HEK293 (cell line): ENCODE results near the gene NLRP13.

Experiments used
- CTCF ChIA-PET: fragments of 350-600 bp; formaldehyde crosslinking; extraction: SDS; loops from one replicate; lab custom pipeline; 2021; ENCODE audit warnings: antibody characterized with exemption; lab: Yijun Ruan, JAX
- POLR2A ChIA-PET: fragments of 300-600 bp; formaldehyde crosslinking; extraction: SDS; loops from one replicate; lab custom pipeline; 2020; ENCODE audit warnings: antibody characterized with exemption, inconsistent platforms; lab: Yijun Ruan, JAX
- H3K27ac ChIP-seq: fragments of 200-500 bp; sonication (Bioruptor generic); 2 replicates; pipeline ENCODE4 v1.5.1; 2014; ENCODE audit warnings: low read depth, low read length, control low read depth, inconsistent platforms; ENCODE audit errors: extremely low read depth
- H3K36me3 ChIP-seq, 2 experiments: fragments of 200-500 bp in 1 of 2; sonication (Bioruptor generic) in 1 of 2; 1 replicate in 1 of 2; 2 replicates in 1 of 2; pipeline ENCODE4 v1.5.1; 2014 to 2017; ENCODE audit warnings: inconsistent platforms in 2 of 2, low read length in 2 of 2; ENCODE audit not compliant: control insufficient read depth in 2 of 2, insufficient read depth in 1 of 2
- H3K4me1 ChIP-seq: fragments of 200-500 bp; sonication (Bioruptor generic); 2 replicates; pipeline ENCODE4 v1.5.1; 2014; ENCODE audit warnings: mild to moderate bottlenecking, low read length, inconsistent platforms; ENCODE audit not compliant: control insufficient read depth, insufficient read depth
- H3K4me3 ChIP-seq: 2 replicates; pipeline ENCODE4 v1.5.1; 2011; ENCODE audit warnings: low read depth, mild to moderate bottlenecking, control low read depth, low read length, moderate library complexity
- H3K9me3 ChIP-seq: fragments of 200-500 bp; sonication (Bioruptor generic); 2 replicates; pipeline ENCODE4 v1.5.1; 2014; ENCODE audit warnings: low read depth, low read length, inconsistent platforms; ENCODE audit not compliant: control insufficient read depth, insufficient read depth
- GLIS1 ChIP-seq: fragments of 450-650 bp; formaldehyde crosslinking; IDR thresholded peaks from 2 replicates; pipeline ENCODE4 v1.5.1; 2016; ENCODE audit warnings: missing biosample characterization, missing genetic modification characterization
- HOXA7 ChIP-seq: sonication (generic); formaldehyde crosslinking; IDR thresholded peaks from 2 replicates; pipeline ENCODE4 v1.8.1; 2022; ENCODE audit warnings: missing genetic modification reagents, borderline replicate concordance
- HOXC10 ChIP-seq: sonication (generic); formaldehyde crosslinking; IDR thresholded peaks from 2 replicates; pipeline ENCODE4 v1.8.1; 2023; ENCODE audit warnings: mild to moderate bottlenecking, missing genetic modification reagents
- OVOL3 ChIP-seq: fragments of 450-650 bp; formaldehyde crosslinking; IDR thresholded peaks from 2 replicates; pipeline ENCODE4 v1.5.1; 2016; ENCODE audit warnings: missing biosample characterization, missing genetic modification characterization
- PATZ1 ChIP-seq: fragments of 450-650 bp; formaldehyde crosslinking; IDR thresholded peaks from 2 replicates; pipeline ENCODE4 v1.5.1; 2016; ENCODE audit warnings: missing biosample characterization, missing genetic modification characterization
- PBX3 ChIP-seq: sonication (generic); formaldehyde crosslinking; IDR thresholded peaks from 2 replicates; pipeline ENCODE4 v1.8.1; 2022; ENCODE audit warnings: mild to moderate bottlenecking, moderate library complexity, missing genetic modification reagents
- PRDM1 ChIP-seq: fragments of 450-650 bp; formaldehyde crosslinking; IDR thresholded peaks from 2 replicates; pipeline ENCODE4; 2016; ENCODE audit warnings: missing biosample characterization, missing genetic modification characterization
- PRDM10 ChIP-seq: fragments of 450-650 bp; formaldehyde crosslinking; IDR thresholded peaks from 2 replicates; pipeline ENCODE4 v1.5.1; 2016; ENCODE audit warnings: missing biosample characterization, missing genetic modification characterization
- ZBTB10 ChIP-seq: fragments of 450-650 bp; formaldehyde crosslinking; IDR thresholded peaks from 2 replicates; pipeline ENCODE4 v1.5.1; 2016; ENCODE audit warnings: missing biosample characterization, missing genetic modification characterization
- ZBTB48 ChIP-seq: fragments of 450-650 bp; formaldehyde crosslinking; IDR thresholded peaks from 2 replicates; pipeline ENCODE4 v1.5.1; 2016; ENCODE audit warnings: missing biosample characterization, missing genetic modification characterization
- ZBTB8A ChIP-seq: fragments of 450-650 bp; formaldehyde crosslinking; IDR thresholded peaks from 2 replicates; pipeline ENCODE4 v1.5.1; 2016; ENCODE audit warnings: missing biosample characterization, missing genetic modification characterization
- ZNF175 ChIP-seq: fragments of 450-650 bp; formaldehyde crosslinking; IDR thresholded peaks from 2 replicates; pipeline ENCODE4 v1.5.1; 2016; ENCODE audit warnings: missing biosample characterization, missing genetic modification characterization
- ZNF184 ChIP-seq: fragments of 450-650 bp; IDR thresholded peaks from 2 replicates; pipeline ENCODE4 v1.5.1; 2018; ENCODE audit warnings: missing biosample characterization, mild to moderate bottlenecking, missing genetic modification characterization
- ZNF248 ChIP-seq: fragments of 450-650 bp; formaldehyde crosslinking; IDR thresholded peaks from 2 replicates; pipeline ENCODE4 v1.5.1; 2017; ENCODE audit warnings: missing biosample characterization, missing genetic modification characterization
- ZNF292 ChIP-seq: fragments of 450-650 bp; formaldehyde crosslinking; IDR thresholded peaks from 2 replicates; pipeline ENCODE4 v1.5.1; 2016; ENCODE audit warnings: low read depth, missing biosample characterization, missing genetic modification characterization, borderline replicate concordance
- ZNF362 ChIP-seq: fragments of 450-650 bp; formaldehyde crosslinking; IDR thresholded peaks from 2 replicates; pipeline ENCODE4 v1.5.1; 2016; ENCODE audit warnings: missing biosample characterization, missing genetic modification characterization
- ZNF394 ChIP-seq: fragments of 450-650 bp; formaldehyde crosslinking; IDR thresholded peaks from 2 replicates; pipeline ENCODE4 v1.5.1; 2016; ENCODE audit warnings: missing biosample characterization, missing genetic modification characterization, mild to moderate bottlenecking, moderate library complexity, borderline replicate concordance
- ZNF513 ChIP-seq: fragments of 450-650 bp; IDR thresholded peaks from 2 replicates; pipeline ENCODE4 v1.5.1; 2018; ENCODE audit warnings: missing biosample characterization, missing genetic modification characterization
- ZNF610 ChIP-seq: fragments of 450-650 bp; formaldehyde crosslinking; IDR thresholded peaks from 2 replicates; pipeline ENCODE4 v1.5.1; 2016; ENCODE audit warnings: missing biosample characterization, missing genetic modification characterization, borderline replicate concordance
- ZNF785 ChIP-seq: fragments of 450-650 bp; formaldehyde crosslinking; IDR thresholded peaks from 2 replicates; pipeline ENCODE4 v1.5.1; 2016; ENCODE audit warnings: missing biosample characterization, missing genetic modification characterization
- ZNF792 ChIP-seq: fragments of 450-650 bp; formaldehyde crosslinking; IDR thresholded peaks from 2 replicates; pipeline ENCODE4 v1.5.1; 2016; ENCODE audit warnings: missing biosample characterization, missing genetic modification characterization
- ZSCAN30 ChIP-seq: fragments of 450-650 bp; IDR thresholded peaks from 2 replicates; pipeline ENCODE4 v1.5.1; 2018; ENCODE audit warnings: missing biosample characterization, mild to moderate bottlenecking, missing genetic modification characterization, moderate library complexity

Gene NLRP13

GRCh38 chr19:55931936-55932386 is at the start of gene NLRP13:
NLRP13 (minus strand) TSS chr19:55932336; CDS start chr19:55932311, 25 bp downstream.
- no peak for TF ChIP-seq ZNF610 (tag by site-specific recombination)
- no peak for TF ChIP-seq ZNF513 (tag by site-specific recombination)
- no peak for TF ChIP-seq HOXC10
- TF ChIP-seq ZSCAN30 (tag by site-specific recombination), result no peak
- no peak for TF ChIP-seq PATZ1 (tag by site-specific recombination)
- TF ChIP-seq ZNF362 (tag by site-specific recombination), result no peak
- no peak for TF ChIP-seq ZNF292 (tag by site-specific recombination)
- no peak for TF ChIP-seq PRDM10 (tag by site-specific recombination)
- TF ChIP-seq ZBTB48 (tag by site-specific recombination), result no peak
- no peak for TF ChIP-seq ZBTB10 (tag by site-specific recombination)
- TF ChIP-seq, all 188 proteins: peak for 0
- Histone ChIP-seq H3K9me3 (no peaks in the 10 kb centered on the region), H3K4me3 (no peak within 1 kb of the TSS), H3K36me3 (no peaks in the 10 kb centered on the region), H3K27ac (no peak within 1 kb of the TSS), H3K4me1 (no peaks in the 10 kb centered on the region)
- POLR2A ChIA-PET, result no interaction called here
- CTCF ChIA-PET, result no interaction called here

GRCh38 chr19:55980415-55980814 is 48.3 kb upstream of the NLRP13 start:
- ChIA-PET POLR2A (no interaction called here), CTCF (interaction anchor here (0.7 kb wide), 1 partner anchor 10 kb away, joined by 3 read pairs; no protein-coding TSS in a partner anchor)
- H3K36me3 ChIP-seq, result no peaks in the 10 kb centered on the region
- no peaks in the 10 kb centered on the region for H3K4me1 ChIP-seq
- no peaks in the 10 kb centered on the region for H3K9me3 ChIP-seq
- TF ChIP-seq ZNF175 (no peak), PRDM1 (tag by site-specific recombination) (no peak), OVOL3 (no peak), PBX3 (no peak), HOXA7 (CRISPR knock-in tag) (no peak), ZNF792 (tag by site-specific recombination) (no peak), ZNF394 (tag by site-specific recombination) (no peak), ZNF184 (no peak), GLIS1 (tag by site-specific recombination) (no peak), ZNF248 (no peak), ZBTB8A (tag by site-specific recombination) (no peak), ZNF785 (tag by site-specific recombination) (no peak)
- H3K27ac ChIP-seq, result no peak overlapping the region
- H3K4me3 ChIP-seq, result no peak overlapping the region
